ENCODE data around the gene GOLIM4.
A peak's percentile ranks its signal among the peaks of the same experiment; 100 is the strongest.
"Not testable (repeated sequence)": the region's sequence is repeated elsewhere in the genome, so short reads cannot be mapped to it uniquely, and the experiment has no call there.

GOLIM4 gene

DNA sequence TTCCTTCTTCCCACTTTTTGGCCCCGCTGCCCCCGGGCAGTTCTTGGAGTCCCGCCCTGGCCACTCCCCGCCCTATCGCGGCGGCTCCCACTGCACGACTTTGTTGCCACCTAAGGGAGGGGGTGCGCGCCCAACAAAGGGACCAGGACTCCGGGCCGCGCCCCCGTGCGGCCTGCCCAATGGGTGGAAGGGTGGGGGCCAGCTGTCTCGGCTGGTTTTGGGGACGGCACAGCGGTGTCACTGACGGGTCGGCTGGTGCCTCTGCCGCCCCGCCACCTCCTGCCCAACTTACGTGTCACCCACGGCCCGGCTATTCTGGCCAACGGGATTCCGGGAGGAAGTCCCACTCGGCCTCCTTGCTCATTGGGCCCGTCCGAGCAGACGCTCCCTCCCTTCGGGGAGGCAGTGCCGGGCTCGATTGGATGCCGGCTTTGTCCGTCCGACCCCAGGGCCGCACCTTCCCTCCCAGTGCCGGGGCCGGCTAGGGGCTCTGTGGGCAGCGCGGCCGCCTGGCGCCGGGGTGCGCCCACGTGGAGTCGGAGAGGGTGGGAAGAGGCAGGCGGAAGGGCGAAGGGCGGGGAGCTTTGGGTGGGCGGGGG, at the start of gene GOLIM4:
TSS of gene GOLIM4 (minus strand) at position 314 of the 599 bp plus-strand sequence. CDS start 639 bp downstream, outside the sequence.
- TF ChIP-seq, protein P1, sequence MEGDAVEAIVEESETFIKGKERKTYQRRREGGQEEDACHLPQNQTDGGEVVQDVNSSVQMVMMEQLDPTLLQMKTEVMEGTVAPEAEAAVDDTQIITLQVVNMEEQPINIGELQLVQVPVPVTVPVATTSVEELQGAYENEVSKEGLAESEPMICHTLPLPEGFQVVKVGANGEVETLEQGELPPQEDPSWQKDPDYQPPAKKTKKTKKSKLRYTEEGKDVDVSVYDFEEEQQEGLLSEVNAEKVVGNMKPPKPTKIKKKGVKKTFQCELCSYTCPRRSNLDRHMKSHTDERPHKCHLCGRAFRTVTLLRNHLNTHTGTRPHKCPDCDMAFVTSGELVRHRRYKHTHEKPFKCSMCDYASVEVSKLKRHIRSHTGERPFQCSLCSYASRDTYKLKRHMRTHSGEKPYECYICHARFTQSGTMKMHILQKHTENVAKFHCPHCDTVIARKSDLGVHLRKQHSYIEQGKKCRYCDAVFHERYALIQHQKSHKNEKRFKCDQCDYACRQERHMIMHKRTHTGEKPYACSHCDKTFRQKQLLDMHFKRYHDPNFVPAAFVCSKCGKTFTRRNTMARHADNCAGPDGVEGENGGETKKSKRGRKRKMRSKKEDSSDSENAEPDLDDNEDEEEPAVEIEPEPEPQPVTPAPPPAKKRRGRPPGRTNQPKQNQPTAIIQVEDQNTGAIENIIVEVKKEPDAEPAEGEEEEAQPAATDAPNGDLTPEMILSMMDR (IDR thresholded peaks at IDR 0.05; ENCODE audit: insufficient read depth, low read depth, low read length, missing control alignments) = peak; percentile 6
- peak within 1 kb of the TSS; percentile 79 for H3K4me3 ChIP-seq (ENCODE audit: low read length)
- DNase-seq (ENCODE audit: low read depth) = peak; percentile 99

DNA sequence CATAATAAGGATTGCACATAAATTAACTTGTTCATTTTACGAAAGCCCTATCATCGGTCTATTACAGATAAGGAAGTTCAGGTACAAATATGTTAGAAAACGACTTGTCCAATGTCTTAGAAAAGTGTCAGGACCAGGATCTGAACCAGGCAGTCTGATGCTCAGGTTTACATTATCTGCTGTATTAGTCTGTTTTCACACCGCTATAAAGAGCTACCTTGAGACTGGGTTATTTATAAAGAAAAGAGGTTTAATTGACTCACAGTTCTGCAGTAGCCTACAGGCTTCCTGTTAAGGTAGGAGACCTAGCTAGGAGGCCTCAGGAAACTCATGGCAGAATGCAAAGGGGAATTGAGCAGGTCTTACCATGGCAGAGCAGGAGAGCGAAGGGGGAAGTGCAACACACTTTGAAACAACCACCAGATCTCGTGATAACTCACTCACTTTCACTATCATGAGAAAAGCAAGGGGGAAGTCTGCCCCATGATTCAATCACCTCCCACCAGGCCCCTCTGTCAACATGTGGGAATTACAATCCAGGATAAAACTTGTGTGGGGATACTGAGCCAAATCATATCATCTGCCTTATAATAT, 45.8 kb upstream of the GOLIM4 start:
- no peak overlapping the region for H3K4me3 ChIP-seq (ENCODE audit: low read length)
- TF ChIP-seq, protein P1 (IDR thresholded peaks at IDR 0.05; ENCODE audit: insufficient read depth, low read depth, low read length, missing control alignments) = no peak
- no peak for DNase-seq (ENCODE audit: low read depth)

DNA sequence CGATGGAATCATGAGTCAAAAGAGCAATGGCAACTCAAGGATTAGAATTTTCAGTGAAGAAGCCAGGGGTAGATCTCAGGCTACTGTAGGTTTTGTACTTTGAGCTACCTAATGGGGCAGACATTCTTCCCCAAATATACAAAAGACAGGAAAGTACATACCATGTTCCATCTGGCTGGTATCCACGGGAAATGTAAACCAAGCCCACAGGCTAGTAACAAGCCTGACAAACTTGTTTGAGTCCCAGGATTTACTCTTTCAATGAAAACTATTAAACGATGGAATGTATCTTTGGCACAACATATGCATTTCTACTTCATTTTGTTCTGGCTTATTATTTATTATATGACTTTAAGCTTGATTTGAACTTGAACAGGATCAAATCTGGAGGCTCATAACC, 44.2 kb upstream of the GOLIM4 start:
- DNase-seq (ENCODE audit: low read depth) = peak; percentile 55
- H3K4me3 ChIP-seq (ENCODE audit: low read length) = no peak overlapping the region
- TF ChIP-seq, protein P1 (IDR thresholded peaks at IDR 0.05; ENCODE audit: insufficient read depth, low read depth, low read length, missing control alignments) = no peak

DNA sequence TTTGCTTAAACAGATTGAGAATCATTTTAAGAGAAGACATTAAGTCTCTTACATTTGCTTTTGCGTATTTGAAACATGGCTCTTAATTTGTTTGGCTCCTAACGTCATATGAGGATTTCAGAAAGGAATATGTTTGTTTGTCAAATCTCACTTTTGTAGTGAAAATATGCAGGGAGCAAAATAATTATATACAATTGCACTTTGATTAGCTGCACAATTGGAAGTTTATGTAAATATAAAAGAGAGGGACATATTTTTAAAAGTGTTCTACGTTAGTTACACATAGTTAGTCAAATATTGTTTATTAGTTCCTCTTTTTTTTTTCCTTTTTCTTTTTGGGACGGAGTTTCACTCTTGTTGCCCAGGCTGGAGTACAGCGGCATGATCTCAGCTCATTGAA, 42.7 kb upstream of the GOLIM4 start:
- DNase-seq (ENCODE audit: low read depth) = no peak
- H3K4me3 ChIP-seq (ENCODE audit: low read length) = no peak overlapping the region
- TF ChIP-seq, protein P1 (IDR thresholded peaks at IDR 0.05; ENCODE audit: insufficient read depth, low read depth, low read length, missing control alignments) = no peak

DNA sequence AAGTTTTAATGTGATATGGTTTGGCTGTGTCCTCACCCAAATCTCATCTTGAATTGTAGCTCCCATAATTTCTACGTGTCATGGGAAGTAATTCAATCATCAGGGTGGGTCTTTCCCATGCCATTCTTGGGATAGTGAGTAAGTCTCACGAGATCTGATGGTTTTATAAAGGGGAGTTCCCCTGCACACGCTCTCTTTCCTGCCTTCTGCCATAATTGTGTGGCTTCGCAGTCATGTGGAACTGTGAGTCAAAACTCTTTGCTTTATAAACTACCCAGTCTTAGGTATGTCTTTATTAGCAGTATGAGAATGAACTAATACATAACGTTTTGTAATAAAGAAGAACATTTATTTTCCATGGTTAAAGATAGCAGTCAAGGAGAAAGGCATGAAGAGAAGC, 39.2 kb upstream of the GOLIM4 start:
- peak; percentile 10 for DNase-seq (ENCODE audit: low read depth)
- no peak overlapping the region for H3K4me3 ChIP-seq (ENCODE audit: low read length)
- TF ChIP-seq, protein P1 (IDR thresholded peaks at IDR 0.05; ENCODE audit: insufficient read depth, low read depth, low read length, missing control alignments) = no peak

- not testable (repeated sequence) for DNase-seq (ENCODE audit: low read depth); H3K4me3 ChIP-seq (ENCODE audit: low read length)
These were observed 34.5 kb upstream of the GOLIM4 start for GRCh38 chr3:168130250-168130649.

DNA sequence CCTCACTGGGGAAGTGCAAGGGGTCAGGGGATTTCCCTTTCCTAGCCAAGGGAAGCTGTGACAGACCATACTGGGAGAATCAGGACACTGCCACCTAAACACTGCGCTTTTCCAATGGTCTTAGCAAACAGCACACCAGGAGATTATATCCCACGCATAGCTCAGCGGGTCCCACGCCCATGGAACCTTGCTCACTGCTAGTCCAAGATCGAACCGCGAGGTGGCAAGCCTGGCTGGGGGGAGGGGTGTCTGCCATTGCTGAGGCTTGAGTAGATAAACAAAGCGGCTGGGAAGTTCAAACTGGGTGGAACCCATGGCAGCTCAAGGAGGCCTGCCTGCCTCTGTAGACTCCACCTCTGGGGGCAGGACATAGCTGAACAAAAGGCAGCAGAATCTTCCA, 32.7 kb upstream of the GOLIM4 start:
- H3K4me3 ChIP-seq (ENCODE audit: low read length); DNase-seq (ENCODE audit: low read depth): not testable (repeated sequence)

DNA sequence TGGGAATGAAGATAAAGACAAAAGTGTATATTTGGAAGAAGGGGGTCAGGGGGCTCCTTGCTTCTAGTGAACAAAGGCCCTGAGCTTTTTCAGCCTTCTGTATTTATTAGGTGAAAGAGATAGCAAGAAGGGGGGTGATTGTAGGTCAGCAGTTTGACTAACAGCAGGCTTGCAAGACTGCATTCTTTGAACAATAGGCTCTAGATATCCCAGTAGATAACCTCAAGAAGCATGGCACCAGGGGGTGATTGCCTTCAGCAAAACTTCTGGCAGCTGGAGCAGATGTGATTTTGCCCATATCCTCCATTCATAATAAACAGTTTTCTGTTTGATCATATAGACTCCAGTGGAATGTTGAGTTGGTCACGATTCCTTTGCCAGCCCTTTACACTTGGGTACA, 31.7 kb upstream of the GOLIM4 start:
- no peak for DNase-seq (ENCODE audit: low read depth)
- H3K4me3 ChIP-seq (ENCODE audit: low read length) = no peak overlapping the region
- TF ChIP-seq, protein P1 (IDR thresholded peaks at IDR 0.05; ENCODE audit: insufficient read depth, low read depth, low read length, missing control alignments) = no peak

Measured in epithelial cell of esophagus (primary cell).